Measurements from ENCODE around the gene ARID4B.
"Not testable (repeated sequence)": the region's sequence is repeated elsewhere in the genome, so short reads cannot be mapped to it uniquely, and the experiment has no call there.

The ARID4B gene, protein sequence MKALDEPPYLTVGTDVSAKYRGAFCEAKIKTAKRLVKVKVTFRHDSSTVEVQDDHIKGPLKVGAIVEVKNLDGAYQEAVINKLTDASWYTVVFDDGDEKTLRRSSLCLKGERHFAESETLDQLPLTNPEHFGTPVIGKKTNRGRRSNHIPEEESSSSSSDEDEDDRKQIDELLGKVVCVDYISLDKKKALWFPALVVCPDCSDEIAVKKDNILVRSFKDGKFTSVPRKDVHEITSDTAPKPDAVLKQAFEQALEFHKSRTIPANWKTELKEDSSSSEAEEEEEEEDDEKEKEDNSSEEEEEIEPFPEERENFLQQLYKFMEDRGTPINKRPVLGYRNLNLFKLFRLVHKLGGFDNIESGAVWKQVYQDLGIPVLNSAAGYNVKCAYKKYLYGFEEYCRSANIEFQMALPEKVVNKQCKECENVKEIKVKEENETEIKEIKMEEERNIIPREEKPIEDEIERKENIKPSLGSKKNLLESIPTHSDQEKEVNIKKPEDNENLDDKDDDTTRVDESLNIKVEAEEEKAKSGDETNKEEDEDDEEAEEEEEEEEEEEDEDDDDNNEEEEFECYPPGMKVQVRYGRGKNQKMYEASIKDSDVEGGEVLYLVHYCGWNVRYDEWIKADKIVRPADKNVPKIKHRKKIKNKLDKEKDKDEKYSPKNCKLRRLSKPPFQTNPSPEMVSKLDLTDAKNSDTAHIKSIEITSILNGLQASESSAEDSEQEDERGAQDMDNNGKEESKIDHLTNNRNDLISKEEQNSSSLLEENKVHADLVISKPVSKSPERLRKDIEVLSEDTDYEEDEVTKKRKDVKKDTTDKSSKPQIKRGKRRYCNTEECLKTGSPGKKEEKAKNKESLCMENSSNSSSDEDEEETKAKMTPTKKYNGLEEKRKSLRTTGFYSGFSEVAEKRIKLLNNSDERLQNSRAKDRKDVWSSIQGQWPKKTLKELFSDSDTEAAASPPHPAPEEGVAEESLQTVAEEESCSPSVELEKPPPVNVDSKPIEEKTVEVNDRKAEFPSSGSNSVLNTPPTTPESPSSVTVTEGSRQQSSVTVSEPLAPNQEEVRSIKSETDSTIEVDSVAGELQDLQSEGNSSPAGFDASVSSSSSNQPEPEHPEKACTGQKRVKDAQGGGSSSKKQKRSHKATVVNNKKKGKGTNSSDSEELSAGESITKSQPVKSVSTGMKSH (N-terminal part only)

GRCh38 chr1:235327559-235328270, at the start of gene ARID4B:
Gene ARID4B, minus strand, starts transcription at chr1:235328179. Its CDS starts 1,260 bp downstream, at chr1:235326919.
- DNase-seq: peak; percentile 49

DNA sequence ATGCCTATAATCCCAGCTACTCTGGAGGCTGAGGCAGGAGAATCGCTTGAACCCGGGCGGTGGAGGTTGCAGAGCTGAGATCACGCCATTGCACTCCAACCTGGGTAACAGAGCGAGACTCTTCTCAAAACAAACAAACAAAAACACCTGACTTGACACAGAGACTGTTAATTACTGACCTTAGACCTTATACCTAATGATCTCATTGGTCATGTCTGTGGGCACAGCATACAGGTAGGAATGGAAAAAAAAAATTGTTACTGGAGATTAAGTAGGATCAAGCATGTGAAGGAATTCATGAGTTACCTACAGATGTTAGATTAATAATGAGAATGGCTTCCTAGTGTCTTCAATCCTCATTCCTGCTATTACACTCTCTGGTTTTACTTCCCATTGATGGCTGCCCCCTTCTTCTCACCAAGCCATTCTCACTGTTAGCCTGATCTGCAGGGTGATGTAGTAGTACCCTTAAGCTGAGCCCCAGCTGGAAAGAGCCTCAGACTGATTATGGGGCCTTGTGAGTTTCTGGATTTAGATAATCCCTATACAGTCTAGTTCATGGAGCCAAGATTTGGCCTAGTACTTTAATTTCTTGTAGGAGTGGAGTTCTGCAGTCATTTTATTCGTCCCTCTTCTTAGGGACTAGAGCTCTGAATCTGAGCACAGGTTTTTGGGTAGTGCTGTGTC, 48.1 kb upstream of the ARID4B start:
- DNase-seq: no peak

- DNase-seq: no peak
Measured at GRCh38 chr1:235369802-235370201, 41.8 kb upstream of the ARID4B start.

GRCh38 chr1:235368428-235368827, 40.4 kb upstream of the ARID4B start:
- DNase-seq: no peak

- peak; percentile 97 for DNase-seq
Measured at GRCh38 chr1:235367000-235367908, 39.3 kb upstream of the ARID4B start, which contains the start of gene TBCE. Gene TBCE, plus strand, starts transcription at chr1:235367427. Its CDS starts 12,623 bp downstream, at chr1:235380050.

DNA sequence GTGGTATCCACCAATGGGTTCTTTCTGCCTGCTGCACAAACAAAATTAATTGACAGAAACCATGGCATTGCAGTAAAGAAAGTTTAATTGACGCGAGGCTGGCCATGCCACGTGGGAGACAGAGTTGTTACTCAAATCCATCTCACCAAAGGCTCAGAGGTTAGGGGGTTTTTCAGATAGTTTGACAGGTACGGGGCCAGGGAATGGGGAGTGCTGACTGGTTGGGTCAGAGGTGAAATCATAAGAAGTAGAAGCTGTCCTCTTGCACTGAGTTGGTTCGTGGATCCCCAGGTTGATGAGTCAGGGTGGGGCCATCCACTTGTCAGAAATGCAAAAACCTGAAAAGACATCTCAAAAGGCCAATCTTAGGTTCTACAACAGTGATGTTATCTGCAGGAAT, 38.3 kb upstream of the ARID4B start:
- DNase-seq: no peak

DNA sequence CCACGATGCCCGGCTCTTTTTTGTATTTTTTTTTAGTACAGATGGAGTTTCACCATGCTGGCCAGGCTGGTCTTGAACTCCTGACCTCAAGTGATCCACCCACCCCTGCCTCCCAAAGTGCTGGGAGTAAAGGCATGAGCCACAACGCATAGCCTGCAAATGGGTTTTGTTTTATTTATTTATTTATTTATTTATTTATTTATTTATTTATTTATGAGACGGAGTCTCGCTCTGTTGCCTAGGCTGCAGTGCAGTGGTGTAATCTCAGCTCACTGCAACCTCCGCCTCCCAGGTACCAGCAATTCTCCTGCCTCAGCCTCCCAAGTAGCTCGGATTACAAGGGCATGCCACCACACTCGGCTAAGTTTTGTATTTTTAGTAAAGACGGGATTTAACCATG, 36.2 kb upstream of the ARID4B start:
- not testable (repeated sequence) for DNase-seq

DNA sequence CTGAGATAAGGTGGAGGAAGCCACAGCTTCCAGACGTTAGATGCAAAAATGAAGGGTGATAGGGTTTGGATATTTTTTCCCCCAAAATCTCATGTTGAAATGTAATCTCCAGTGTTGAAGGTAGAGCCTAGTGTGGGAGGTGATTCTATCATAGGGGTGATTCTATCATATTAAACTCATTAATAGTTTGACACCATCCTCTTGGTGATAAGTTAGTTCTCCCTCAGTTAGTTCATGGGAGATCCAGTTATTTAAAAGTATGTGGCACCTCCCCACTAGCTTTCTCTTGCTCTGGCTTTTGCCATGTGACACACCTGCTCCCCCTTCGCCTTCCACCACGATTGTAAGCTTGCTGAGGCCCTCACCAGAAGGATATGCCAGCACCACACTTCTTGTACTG, 30.9 kb upstream of the ARID4B start:
- no peak for DNase-seq

GRCh38 chr1:235357485-235358373, 29.8 kb upstream of the ARID4B start:
- no peak for DNase-seq

DNA sequence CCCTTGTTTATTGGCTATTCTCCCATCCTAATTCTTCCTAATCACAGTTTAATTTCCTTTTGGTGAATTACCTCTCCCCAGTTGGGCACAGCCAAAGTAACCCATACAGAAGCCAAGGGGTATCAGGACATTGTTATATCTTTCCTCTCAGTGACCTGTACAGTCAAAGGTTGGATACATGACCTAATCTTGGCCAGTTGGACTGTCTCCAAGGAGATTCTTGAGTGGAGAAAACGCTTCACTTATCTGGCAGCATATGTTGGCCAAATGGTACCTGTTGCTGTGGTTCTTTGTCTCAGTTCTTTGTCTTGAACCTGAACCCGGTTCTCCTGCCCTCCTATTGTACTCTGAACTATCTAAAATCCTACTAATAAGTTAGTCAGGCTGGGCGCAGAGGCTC, 23.9 kb upstream of the ARID4B start:
- no peak for DNase-seq

DNA sequence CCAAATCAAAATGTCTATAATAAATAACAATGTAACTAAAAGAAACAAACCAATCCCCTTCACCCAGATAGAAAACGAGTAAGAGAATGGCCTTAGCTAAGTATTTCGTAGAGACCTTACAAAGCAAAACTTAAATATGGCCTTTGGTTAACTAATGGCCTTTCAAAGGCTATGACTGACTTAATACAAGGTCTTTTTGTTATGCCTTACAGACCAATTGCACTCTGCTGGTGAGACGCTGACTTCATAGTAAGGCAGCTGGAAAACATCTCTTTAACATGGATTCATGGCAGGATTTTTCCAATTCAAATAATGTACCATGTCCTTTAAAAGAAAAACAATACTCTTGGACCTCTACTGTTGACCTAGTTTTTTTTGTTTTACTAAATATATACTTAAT, 23.5 kb upstream of the ARID4B start:
- no peak for DNase-seq

DNA sequence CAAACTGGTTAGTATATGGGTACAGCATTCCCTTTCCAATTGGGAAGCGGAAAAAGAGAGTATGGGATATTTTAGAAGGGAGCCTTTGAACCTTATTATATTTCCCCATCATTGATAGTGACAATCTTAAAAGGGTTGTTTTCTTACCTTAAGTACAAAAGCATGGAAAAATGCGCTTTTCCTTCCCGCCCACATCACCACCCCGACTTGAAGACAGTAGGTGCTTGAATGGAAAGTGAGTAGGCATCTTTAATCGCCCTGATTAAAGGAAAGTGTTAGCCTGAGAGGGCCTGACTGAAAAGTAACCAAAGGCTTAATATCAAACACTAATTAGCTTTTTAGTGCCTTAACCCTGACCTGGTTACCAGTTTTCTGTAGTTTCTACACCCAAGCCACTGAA, 15.7 kb upstream of the ARID4B start:
- no peak for DNase-seq

DNA sequence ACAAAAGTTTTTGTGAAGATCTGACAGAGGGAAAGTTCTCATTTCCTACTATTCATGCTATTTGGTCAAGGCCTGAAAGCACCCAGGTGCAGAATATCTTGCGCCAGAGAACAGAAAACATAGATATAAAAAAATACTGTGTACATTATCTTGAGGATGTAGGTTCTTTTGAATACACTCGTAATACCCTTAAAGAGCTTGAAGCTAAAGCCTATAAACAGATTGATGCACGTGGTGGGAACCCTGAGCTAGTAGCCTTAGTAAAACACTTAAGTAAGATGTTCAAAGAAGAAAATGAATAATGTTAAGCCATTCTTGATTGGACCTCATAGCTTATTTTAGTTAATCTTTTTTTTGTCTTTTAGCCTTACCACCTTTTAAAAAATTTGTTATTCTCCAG, 14.5 kb upstream of the ARID4B start:
- DNase-seq: no peak

DNA sequence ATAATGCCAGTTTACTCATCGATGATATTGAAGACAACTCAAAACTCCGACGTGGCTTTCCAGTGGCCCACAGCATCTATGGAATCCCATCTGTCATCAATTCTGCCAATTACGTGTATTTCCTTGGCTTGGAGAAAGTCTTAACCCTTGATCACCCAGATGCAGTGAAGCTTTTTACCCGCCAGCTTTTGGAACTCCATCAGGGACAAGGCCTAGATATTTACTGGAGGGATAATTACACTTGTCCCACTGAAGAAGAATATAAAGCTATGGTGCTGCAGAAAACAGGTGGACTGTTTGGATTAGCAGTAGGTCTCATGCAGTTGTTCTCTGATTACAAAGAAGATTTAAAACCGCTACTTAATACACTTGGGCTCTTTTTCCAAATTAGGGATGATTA, 14.1 kb upstream of the ARID4B start:
- DNase-seq: no peak

DNA sequence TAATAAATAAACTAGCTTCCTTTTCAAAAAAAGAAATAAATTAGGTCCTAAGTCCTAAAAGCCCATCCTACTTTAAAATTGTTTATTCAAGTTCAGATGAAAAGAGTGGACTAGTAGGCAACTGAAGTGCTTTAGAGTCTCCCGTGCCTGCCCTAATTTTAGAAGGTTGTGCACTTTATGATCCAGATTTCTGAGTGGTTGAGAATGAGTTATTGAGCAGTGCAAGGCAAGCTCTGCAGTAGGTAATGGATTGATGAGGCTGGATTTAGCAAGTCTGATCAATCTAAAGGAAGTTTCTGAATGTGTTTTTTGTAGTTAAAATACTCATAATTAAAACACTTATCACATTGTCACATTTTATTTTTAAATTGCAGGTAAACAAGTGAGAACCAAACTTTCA, 13.4 kb upstream of the ARID4B start:
- DNase-seq: no peak

DNA sequence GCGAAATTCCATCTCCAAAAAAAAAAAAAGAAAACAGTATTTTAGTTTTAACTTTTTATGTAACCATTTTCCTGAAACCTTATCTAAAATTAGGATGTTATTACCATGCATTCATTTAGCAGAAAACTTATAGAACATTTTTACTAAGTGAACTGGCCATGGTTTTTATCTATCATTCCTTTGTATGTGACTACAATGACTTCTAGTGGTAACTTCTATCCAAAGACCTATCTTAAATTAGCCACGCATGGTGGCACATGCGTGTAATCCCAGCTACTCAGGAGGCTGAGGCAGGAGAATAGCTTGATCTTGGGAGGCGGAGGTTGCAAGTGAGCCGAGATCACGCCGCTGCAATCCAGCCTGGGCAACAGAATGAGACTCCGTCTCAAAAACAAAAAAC, 11.8 kb upstream of the ARID4B start:
- no peak for DNase-seq

DNA sequence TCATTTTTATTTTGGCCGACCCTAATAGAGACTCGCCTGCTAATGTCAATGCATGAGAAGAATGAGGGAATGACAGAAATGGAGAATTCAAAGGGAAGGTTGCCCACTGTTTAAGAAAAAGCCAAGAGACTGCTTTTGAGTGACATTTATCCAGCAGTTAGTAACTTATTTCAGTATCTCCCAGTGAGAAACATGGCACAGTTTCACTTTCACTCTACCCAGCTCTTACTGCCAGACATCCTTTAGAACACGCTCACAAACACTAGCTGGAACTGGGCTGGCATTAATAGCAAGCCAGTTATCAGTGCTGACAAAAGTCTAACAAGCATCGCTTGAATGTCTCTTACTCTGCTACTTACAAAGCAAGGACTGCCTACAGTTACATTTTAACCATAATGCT, 8.9 kb upstream of the ARID4B start:
- no peak for DNase-seq

GRCh38 chr1:235331401-235331800, 3.4 kb upstream of the ARID4B start:
- DNase-seq: no peak

DNA sequence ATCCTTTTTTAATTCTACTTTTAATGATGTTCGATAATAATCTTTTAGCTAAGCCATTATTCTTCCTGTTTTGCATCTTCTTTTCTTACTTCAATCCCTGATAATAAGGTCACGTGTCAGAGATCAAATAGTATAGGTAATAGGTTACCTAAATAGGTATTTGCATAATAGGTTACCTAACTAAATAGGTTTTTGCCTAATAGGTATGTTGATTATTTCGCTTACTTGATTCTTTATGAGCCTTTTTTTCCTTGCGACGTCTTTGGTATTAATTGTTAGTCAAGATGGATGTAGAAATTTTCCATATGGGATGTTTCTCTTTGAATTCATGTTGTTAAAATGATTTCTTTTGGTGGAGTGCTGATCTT, 2.9 kb upstream of the ARID4B start:
- DNase-seq: no peak

Data from left hindlimb (tissue), 1 donor.